B cell (primary cell): Measurements from ENCODE around the gene GPRASP3.

Source experiments
- EZH2 ChIP-seq: IDR thresholded peaks from 2 replicates; pipeline ENCODE4 v1.6.1; 2012; ENCODE audit warnings: borderline replicate concordance, low read depth, mild to moderate bottlenecking, moderate library complexity, low read length; ENCODE audit not compliant: insufficient read depth, poor library complexity, severe bottlenecking
- TF ChIP-seq, protein P1 (sequence below): fragments of 200-600 bp; IDR thresholded peaks from one replicate; pipeline ENCODE4 v1.8.0; 2022; ENCODE audit warnings: antibody characterized with exemption, mild to moderate bottlenecking

DNA sequence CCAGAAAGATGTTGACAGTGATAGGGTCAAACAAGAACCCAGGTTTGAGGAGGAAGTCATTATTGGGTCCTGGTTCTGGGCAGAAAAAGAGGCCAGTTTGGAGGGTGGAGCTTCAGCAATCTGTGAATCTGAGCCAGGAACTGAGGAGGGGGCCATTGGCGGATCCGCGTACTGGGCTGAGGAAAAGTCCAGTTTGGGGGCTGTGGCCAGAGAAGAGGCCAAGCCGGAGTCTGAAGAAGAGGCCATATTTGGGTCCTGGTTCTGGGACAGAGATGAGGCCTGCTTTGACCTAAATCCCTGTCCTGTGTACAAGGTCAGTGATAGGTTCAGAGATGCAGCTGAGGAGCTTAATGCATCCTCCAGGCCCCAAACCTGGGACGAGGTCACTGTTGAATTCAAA is 4.6 kb upstream of the GPRASP3 start:
- TF ChIP-seq EZH2 = no peak
- TF ChIP-seq, protein P1, sequence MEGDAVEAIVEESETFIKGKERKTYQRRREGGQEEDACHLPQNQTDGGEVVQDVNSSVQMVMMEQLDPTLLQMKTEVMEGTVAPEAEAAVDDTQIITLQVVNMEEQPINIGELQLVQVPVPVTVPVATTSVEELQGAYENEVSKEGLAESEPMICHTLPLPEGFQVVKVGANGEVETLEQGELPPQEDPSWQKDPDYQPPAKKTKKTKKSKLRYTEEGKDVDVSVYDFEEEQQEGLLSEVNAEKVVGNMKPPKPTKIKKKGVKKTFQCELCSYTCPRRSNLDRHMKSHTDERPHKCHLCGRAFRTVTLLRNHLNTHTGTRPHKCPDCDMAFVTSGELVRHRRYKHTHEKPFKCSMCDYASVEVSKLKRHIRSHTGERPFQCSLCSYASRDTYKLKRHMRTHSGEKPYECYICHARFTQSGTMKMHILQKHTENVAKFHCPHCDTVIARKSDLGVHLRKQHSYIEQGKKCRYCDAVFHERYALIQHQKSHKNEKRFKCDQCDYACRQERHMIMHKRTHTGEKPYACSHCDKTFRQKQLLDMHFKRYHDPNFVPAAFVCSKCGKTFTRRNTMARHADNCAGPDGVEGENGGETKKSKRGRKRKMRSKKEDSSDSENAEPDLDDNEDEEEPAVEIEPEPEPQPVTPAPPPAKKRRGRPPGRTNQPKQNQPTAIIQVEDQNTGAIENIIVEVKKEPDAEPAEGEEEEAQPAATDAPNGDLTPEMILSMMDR = no peak
